ENCODE measurements around the gene NBEA.
"Not testable (repeated sequence)": the region's sequence is repeated elsewhere in the genome, so short reads cannot be mapped to it uniquely, and the experiment has no call there.

Gene NBEA

DNA sequence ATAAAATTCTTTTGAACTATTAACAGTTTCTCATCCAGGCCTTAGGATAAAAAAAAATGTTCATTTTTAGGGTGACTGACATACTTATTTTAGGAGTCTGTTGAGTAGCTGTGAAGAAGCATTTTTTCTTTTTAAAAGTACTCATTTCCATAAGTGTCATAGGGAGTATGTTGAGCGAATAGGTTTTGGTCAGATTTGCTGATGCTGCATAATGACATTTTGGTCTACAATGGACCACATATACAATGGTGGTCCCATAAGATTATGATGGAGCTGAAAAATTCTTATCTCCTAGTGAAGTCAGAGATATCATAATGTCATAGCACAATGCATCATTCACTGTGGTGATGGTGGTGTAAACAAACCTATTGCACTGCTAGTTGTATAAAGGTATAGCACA is 17.4 kb downstream of the NBEA start:
- Histone ChIP-seq H3K36me3 (ENCODE audit: control insufficient read depth, insufficient read depth, low read length) (no peaks in the 10 kb centered on the region), H3K4me3 (ENCODE audit: extremely low read depth, insufficient read depth, low read length, poor library complexity, severe bottlenecking) (no peak overlapping the region), H3K27ac (ENCODE audit: low read depth, low read length, severe bottlenecking) (no peak overlapping the region), H3K4me1 (ENCODE audit: control insufficient read depth, insufficient read depth, low read length, poor library complexity, severe bottlenecking) (no peaks in the 10 kb centered on the region), H3K9me3 (ENCODE audit: control insufficient read depth, low read length) (no peaks in the 10 kb centered on the region)
- no CpG with 5 or more reads among the region's 1 CpG for WGBS, 2 experiments (ENCODE audit: insufficient coverage in 2 of 2)

GRCh38 chr13:34964558-34964957 is 22.5 kb downstream of the NBEA start:
- 83 to 95% methylated on average over 2 to 3 of the region's 4 CpGs for WGBS, 2 experiments (ENCODE audit: insufficient coverage in 2 of 2)
- H3K27ac ChIP-seq (ENCODE audit: low read depth, low read length, severe bottlenecking): no peak overlapping the region
- H3K4me1 ChIP-seq (ENCODE audit: control insufficient read depth, insufficient read depth, low read length, poor library complexity, severe bottlenecking): no peaks in the 10 kb centered on the region
- no peak overlapping the region for H3K4me3 ChIP-seq (ENCODE audit: extremely low read depth, insufficient read depth, low read length, poor library complexity, severe bottlenecking)
- H3K9me3 ChIP-seq (ENCODE audit: control insufficient read depth, low read length): peaks cover 3% of the 10 kb centered on the region
- no peaks in the 10 kb centered on the region for H3K36me3 ChIP-seq (ENCODE audit: control insufficient read depth, insufficient read depth, low read length)

DNA sequence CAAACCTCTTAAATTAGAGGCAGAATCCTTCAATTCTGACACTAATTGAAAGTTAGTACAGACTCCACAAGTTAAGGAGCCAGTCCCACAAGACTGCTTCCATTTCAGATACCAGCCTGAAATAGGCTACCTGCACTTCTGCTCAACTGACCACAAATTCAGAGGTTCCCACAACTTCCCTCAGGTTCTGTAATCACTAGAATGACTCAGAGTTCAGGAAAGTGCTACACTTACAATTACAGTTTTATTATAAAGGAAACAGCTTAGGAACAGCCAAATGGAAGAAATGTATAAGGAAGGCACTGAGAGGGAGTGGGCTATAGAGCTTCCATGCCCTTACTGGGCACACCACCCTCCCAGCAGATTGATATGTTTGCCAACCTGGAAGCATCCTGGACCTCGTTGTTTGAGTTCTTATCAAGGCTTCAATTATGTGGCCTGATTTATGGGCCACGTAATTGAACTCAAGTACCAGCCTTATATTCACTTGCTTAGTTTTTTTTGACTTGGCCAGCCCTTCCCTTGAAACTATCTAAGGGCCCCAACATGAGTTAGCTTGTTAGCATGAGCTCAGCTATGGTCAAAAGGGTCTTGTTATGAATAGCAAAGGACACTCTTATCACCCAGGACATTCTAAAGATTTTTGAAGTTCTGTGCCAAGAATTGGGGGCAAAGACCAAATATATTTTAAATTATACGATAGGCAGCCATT is 25.9 kb downstream of the NBEA start:
- H3K4me1 ChIP-seq (ENCODE audit: control insufficient read depth, insufficient read depth, low read length, poor library complexity, severe bottlenecking): no peaks in the 10 kb centered on the region
- H3K36me3 ChIP-seq (ENCODE audit: control insufficient read depth, insufficient read depth, low read length): no peaks in the 10 kb centered on the region
- 75 to 94% methylated on average over 2 of the region's 3 CpGs for WGBS, 2 experiments (ENCODE audit: insufficient coverage in 2 of 2)
- H3K27ac ChIP-seq (ENCODE audit: low read depth, low read length, severe bottlenecking): no peak overlapping the region
- H3K4me3 ChIP-seq (ENCODE audit: extremely low read depth, insufficient read depth, low read length, poor library complexity, severe bottlenecking): no peak overlapping the region
- peaks cover 3% of the 10 kb centered on the region for H3K9me3 ChIP-seq (ENCODE audit: control insufficient read depth, low read length)

DNA sequence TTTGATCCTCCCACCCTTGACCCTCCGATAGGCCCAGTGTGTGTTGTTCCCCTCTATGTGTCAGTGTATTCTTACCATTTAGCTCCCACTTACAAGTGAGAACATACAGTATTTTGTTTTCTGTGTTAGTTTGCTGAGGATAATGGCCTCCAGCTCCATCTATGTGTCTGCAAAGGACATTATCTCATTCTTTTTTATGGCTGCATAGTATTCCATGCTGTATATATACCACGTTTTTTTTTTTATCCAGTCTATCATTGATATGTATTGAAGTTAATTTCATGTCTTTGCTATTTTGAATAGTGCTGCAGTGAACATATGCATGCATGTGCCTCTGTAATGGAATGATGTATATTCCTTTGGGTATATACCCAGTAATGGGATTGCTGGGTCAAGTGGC is 27.5 kb downstream of the NBEA start:
- not testable (repeated sequence) for H3K9me3 ChIP-seq (ENCODE audit: control insufficient read depth, low read length)

GRCh38 chr13:34970961-34971360 is 28.9 kb downstream of the NBEA start:
- H3K4me1 ChIP-seq (ENCODE audit: control insufficient read depth, insufficient read depth, low read length, poor library complexity, severe bottlenecking): no peaks in the 10 kb centered on the region
- H3K36me3 ChIP-seq (ENCODE audit: control insufficient read depth, insufficient read depth, low read length): peaks cover 2% of the 10 kb centered on the region
- no CpG with 5 or more reads among the region's 1 CpG for WGBS, 2 experiments (ENCODE audit: insufficient coverage in 2 of 2)
- H3K9me3 ChIP-seq (ENCODE audit: control insufficient read depth, low read length): peaks cover 3% of the 10 kb centered on the region
- no peak overlapping the region for H3K27ac ChIP-seq (ENCODE audit: low read depth, low read length, severe bottlenecking)
- no peak overlapping the region for H3K4me3 ChIP-seq (ENCODE audit: extremely low read depth, insufficient read depth, low read length, poor library complexity, severe bottlenecking)

More for the DNA sequence above, 27.5 kb downstream of the NBEA start:
- H3K4me1 ChIP-seq (ENCODE audit: control insufficient read depth, insufficient read depth, low read length, poor library complexity, severe bottlenecking); H3K4me3 ChIP-seq (ENCODE audit: extremely low read depth, insufficient read depth, low read length, poor library complexity, severe bottlenecking); H3K36me3 ChIP-seq (ENCODE audit: control insufficient read depth, insufficient read depth, low read length); H3K27ac ChIP-seq (ENCODE audit: low read depth, low read length, severe bottlenecking): not testable (repeated sequence)
- WGBS, 2 experiments (ENCODE audit: insufficient coverage in 2 of 2): no CpG with 5 or more reads among the region's 2 CpGs

- Histone ChIP-seq H3K4me1 (ENCODE audit: control insufficient read depth, insufficient read depth, low read length, poor library complexity, severe bottlenecking) (no peaks in the 10 kb centered on the region), H3K4me3 (ENCODE audit: extremely low read depth, insufficient read depth, low read length, poor library complexity, severe bottlenecking) (no peak overlapping the region), H3K9me3 (ENCODE audit: control insufficient read depth, low read length) (peaks cover 3% of the 10 kb centered on the region), H3K27ac (ENCODE audit: low read depth, low read length, severe bottlenecking) (no peak overlapping the region), H3K36me3 (ENCODE audit: control insufficient read depth, insufficient read depth, low read length) (peaks cover 2% of the 10 kb centered on the region)
- 83 to 100% methylated on average over 1 of the region's 2 CpGs for WGBS, 2 experiments (ENCODE audit: insufficient coverage in 2 of 2)
Observed at GRCh38 chr13:34971473-34971872, 29.4 kb downstream of the NBEA start.

DNA sequence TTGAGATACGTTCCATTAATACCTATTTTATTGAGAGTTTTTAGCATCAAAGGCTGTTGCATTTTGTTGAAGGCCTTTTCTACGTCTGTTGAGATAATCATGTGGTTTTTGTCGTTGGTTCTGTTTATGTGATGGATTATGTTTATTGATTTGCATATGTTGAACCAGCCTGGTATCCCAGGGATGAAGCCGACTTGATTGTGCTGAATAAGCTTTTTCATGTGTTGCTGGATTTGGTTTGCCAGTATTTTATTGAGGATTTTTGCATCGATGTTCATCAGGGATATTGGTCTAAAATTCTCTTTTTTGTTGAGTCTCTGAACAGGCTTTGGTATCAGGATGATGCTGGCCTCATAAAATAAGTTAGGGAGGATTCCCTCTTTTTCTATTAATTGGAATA is 43.1 kb downstream of the NBEA start:
- not testable (repeated sequence) for H3K4me3 ChIP-seq (ENCODE audit: extremely low read depth, insufficient read depth, low read length, poor library complexity, severe bottlenecking); H3K36me3 ChIP-seq (ENCODE audit: control insufficient read depth, insufficient read depth, low read length); H3K27ac ChIP-seq (ENCODE audit: low read depth, low read length, severe bottlenecking); H3K4me1 ChIP-seq (ENCODE audit: control insufficient read depth, insufficient read depth, low read length, poor library complexity, severe bottlenecking); H3K9me3 ChIP-seq (ENCODE audit: control insufficient read depth, low read length)
- 81 to 93% methylated on average over 3 to 4 of the region's 5 CpGs for WGBS, 2 experiments (ENCODE audit: insufficient coverage in 2 of 2)

- Histone ChIP-seq H3K4me1 (ENCODE audit: control insufficient read depth, insufficient read depth, low read length, poor library complexity, severe bottlenecking) (no peaks in the 10 kb centered on the region), H3K4me3 (ENCODE audit: extremely low read depth, insufficient read depth, low read length, poor library complexity, severe bottlenecking) (no peak overlapping the region), H3K36me3 (ENCODE audit: control insufficient read depth, insufficient read depth, low read length) (no peaks in the 10 kb centered on the region), H3K9me3 (ENCODE audit: control insufficient read depth, low read length) (peaks cover 16% of the 10 kb centered on the region), H3K27ac (ENCODE audit: low read depth, low read length, severe bottlenecking) (no peak overlapping the region)
- 96 to 97% methylated on average over 7 to 8 of the region's 12 CpGs for WGBS, 2 experiments (ENCODE audit: insufficient coverage in 2 of 2)
Observed at GRCh38 chr13:34988330-34988791, 46.3 kb downstream of the NBEA start.

GRCh38 chr13:34990399-34991214 is 48.5 kb downstream of the NBEA start:
- 70 to 100% methylated on average over 1 of the region's 1 CpG for WGBS, 2 experiments (ENCODE audit: insufficient coverage in 2 of 2)
- no peaks in the 10 kb centered on the region for H3K36me3 ChIP-seq (ENCODE audit: control insufficient read depth, insufficient read depth, low read length)
- no peaks in the 10 kb centered on the region for H3K4me1 ChIP-seq (ENCODE audit: control insufficient read depth, insufficient read depth, low read length, poor library complexity, severe bottlenecking)
- H3K9me3 ChIP-seq (ENCODE audit: control insufficient read depth, low read length): peaks cover 16% of the 10 kb centered on the region
- no peak overlapping the region for H3K27ac ChIP-seq (ENCODE audit: low read depth, low read length, severe bottlenecking)
- H3K4me3 ChIP-seq (ENCODE audit: extremely low read depth, insufficient read depth, low read length, poor library complexity, severe bottlenecking): no peak overlapping the region

DNA sequence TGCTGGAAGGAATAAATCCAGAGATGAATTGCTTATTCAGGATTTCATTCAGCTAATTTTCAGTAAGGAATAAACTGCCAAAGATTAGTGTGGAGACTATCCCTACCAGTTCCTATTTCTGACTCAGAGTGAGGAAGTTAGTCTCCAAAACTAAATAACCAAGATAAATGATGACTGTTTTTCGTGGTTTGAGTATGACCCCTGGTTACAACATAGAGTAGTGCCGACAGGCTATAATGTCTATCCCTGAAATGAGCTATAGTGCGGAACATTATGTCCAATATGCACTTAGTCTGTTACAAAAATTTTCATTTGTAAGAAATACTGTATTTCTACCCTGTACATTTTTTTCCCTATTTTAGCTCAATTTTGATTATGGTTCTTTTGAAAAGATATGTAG is 51.4 kb downstream of the NBEA start:
- Histone ChIP-seq H3K36me3 (ENCODE audit: control insufficient read depth, insufficient read depth, low read length) (no peaks in the 10 kb centered on the region), H3K4me3 (ENCODE audit: extremely low read depth, insufficient read depth, low read length, poor library complexity, severe bottlenecking) (no peak overlapping the region), H3K27ac (ENCODE audit: low read depth, low read length, severe bottlenecking) (no peak overlapping the region), H3K4me1 (ENCODE audit: control insufficient read depth, insufficient read depth, low read length, poor library complexity, severe bottlenecking) (no peaks in the 10 kb centered on the region), H3K9me3 (ENCODE audit: control insufficient read depth, low read length) (peaks cover 17% of the 10 kb centered on the region)
- 100% methylated on average over 1 of the region's 3 CpGs; no CpG with 5 or more reads in 1 of the 2 experiments for WGBS, 2 experiments (ENCODE audit: insufficient coverage in 2 of 2)

GRCh38 chr13:35003734-35004133 is 61.7 kb downstream of the NBEA start:
- not testable (repeated sequence) for H3K4me1 ChIP-seq (ENCODE audit: control insufficient read depth, insufficient read depth, low read length, poor library complexity, severe bottlenecking); H3K4me3 ChIP-seq (ENCODE audit: extremely low read depth, insufficient read depth, low read length, poor library complexity, severe bottlenecking); H3K27ac ChIP-seq (ENCODE audit: low read depth, low read length, severe bottlenecking); H3K9me3 ChIP-seq (ENCODE audit: control insufficient read depth, low read length); H3K36me3 ChIP-seq (ENCODE audit: control insufficient read depth, insufficient read depth, low read length)
- 88% methylated on average over 1 of the region's 2 CpGs; no CpG with 5 or more reads in 1 of the 2 experiments for WGBS, 2 experiments (ENCODE audit: insufficient coverage in 2 of 2)
